Activated CD8-positive, alpha-beta memory T cell treated with anti-CD3 and anti-CD28 coated beads, Interleukin-2, amount 10 ng/mL, durations not matched to agents 7 days and 5 days (primary cell): ENCODE results near the gene CXCR5. TPM values are rescaled to one million over a fixed set of nuclear protein-coding genes. Genes with fewer than 3 reads are reported as not detected.

Source experiments
- ATAC-seq: fragments of 150-1000 bp; cut with Tn5 transposase; one replicate; pipeline ENCODE4 v1.10.0; 2021; ENCODE audit warnings: moderate library complexity
- CTCF ChIA-PET: fragments of 350-600 bp; sonication (Branson Sonifier 250); formaldehyde crosslinking; loops from one replicate; lab custom pipeline; 2021; ENCODE audit warnings: antibody characterized with exemption; lab: Charles Lee
- DNase-seq: peaks from one replicate; pipeline ENCODE4 v3.0.0-alpha.2; 2020
- H3K27ac Mint-ChIP-seq: one replicate; pipeline ENCODE4 v1.8.0; 2021; ENCODE audit warnings: mild to moderate bottlenecking, mixed read lengths
- H3K27me3 Mint-ChIP-seq: one replicate; pipeline ENCODE4 v1.8.0; 2021; ENCODE audit warnings: mixed read lengths
- H3K36me3 Mint-ChIP-seq: one replicate; pipeline ENCODE4 v1.8.0; 2021; ENCODE audit warnings: mild to moderate bottlenecking, mixed read lengths
- H3K4me1 Mint-ChIP-seq: one replicate; pipeline ENCODE4 v1.8.0; 2021; ENCODE audit warnings: mixed read lengths
- H3K4me3 Mint-ChIP-seq: one replicate; pipeline ENCODE4 v1.8.0; 2021; ENCODE audit warnings: mild to moderate bottlenecking, moderate library complexity, mixed read lengths
- H3K9me3 Mint-ChIP-seq: one replicate; pipeline ENCODE4 v1.8.0; 2022; ENCODE audit warnings: low read depth, mixed read lengths
- total RNA-seq, 2 experiments: library from RNA; stranded (reverse); gene quantifications; one replicate each; pipeline ENCODE4 v1.2.3, GENCODE V29; 2021

CXCR5 gene
- total RNA-seq, 2 experiments from 2014 or later, result 0.30 TPM; not detected in 1

GRCh38 chr11:118922745-118923627, 39.3 kb downstream of the CXCR5 start:
- ATAC-seq, result no peak
- peak; percentile 39 for DNase-seq

GRCh38 chr11:118923721-118924587, 40.3 kb downstream of the CXCR5 start:
- CTCF ChIA-PET, result interaction anchor here (0.9 to 4.9 kb wide), 5 partner anchors 29 to 234 kb away, joined by 3 to 23 read pairs (median 3); no protein-coding TSS in a partner anchor
- H3K36me3 Mint-ChIP-seq, result peaks cover 4% of the 10 kb centered on the region

More at GRCh38 chr11:118922745-118923627, 39.3 kb downstream of the CXCR5 start:
- Mint-ChIP-seq H3K9me3 (no peaks in the 10 kb centered on the region), H3K27ac (peak overlapping the region; percentile 83), H3K4me3 (peak overlapping the region; percentile 83), H3K36me3 (peaks cover 4% of the 10 kb centered on the region), H3K27me3 (no peaks in the 10 kb centered on the region), H3K4me1 (peaks cover 72% of the 10 kb centered on the region)
- CTCF ChIA-PET, result interaction anchor here (1.1 to 1.8 kb wide), 2 partner anchors 33 to 53 kb away, joined by 4 to 5 read pairs; partner anchors contain the start of gene UPK2

GRCh38 chr11:118924591-118925585, 41.2 kb downstream of the CXCR5 start:
- H3K27me3 Mint-ChIP-seq, result no peaks in the 10 kb centered on the region
- H3K4me1 Mint-ChIP-seq, result peaks cover 60% of the 10 kb centered on the region
- peaks cover 4% of the 10 kb centered on the region for H3K36me3 Mint-ChIP-seq
- DNase-seq (peak; percentile 75), ATAC-seq (no peak)
- CTCF ChIA-PET, result interaction anchor here (0.7 to 4.9 kb wide), 17 partner anchors 29 to 235 kb away, joined by 3 to 23 read pairs (median 3); partner anchors contain the start of genes DDX6 and UPK2
- H3K27ac Mint-ChIP-seq, result peak overlapping the region; percentile 83
- H3K9me3 Mint-ChIP-seq, result no peaks in the 10 kb centered on the region
- peak overlapping the region; percentile 83 for H3K4me3 Mint-ChIP-seq

More at GRCh38 chr11:118923721-118924587, 40.3 kb downstream of the CXCR5 start:
- ATAC-seq, result no peak
- Mint-ChIP-seq H3K4me3 (peak overlapping the region; percentile 83), H3K27ac (peak overlapping the region; percentile 83), H3K27me3 (no peaks in the 10 kb centered on the region), H3K4me1 (peaks cover 68% of the 10 kb centered on the region), H3K9me3 (no peaks in the 10 kb centered on the region)
- peak; percentile 48 for DNase-seq

- peaks cover 50% of the 10 kb centered on the region for H3K4me1 Mint-ChIP-seq
- H3K4me3 Mint-ChIP-seq, result peak overlapping the region; percentile 92
- no peaks in the 10 kb centered on the region for H3K27me3 Mint-ChIP-seq
- no peak for DNase-seq
- peak overlapping the region; percentile 98 for H3K27ac Mint-ChIP-seq
- CTCF ChIA-PET, result interaction anchor here (1.0 to 4.9 kb wide), 8 partner anchors 9 to 238 kb away, joined by 3 to 23 read pairs (median 4); partner anchors contain the start of gene DDX6
- H3K36me3 Mint-ChIP-seq, result peaks cover 1% of the 10 kb centered on the region
- ATAC-seq, result no peak
- H3K9me3 Mint-ChIP-seq, result no peaks in the 10 kb centered on the region
These were observed 43.9 kb downstream of the CXCR5 start for GRCh38 chr11:118927554-118928100.

- Mint-ChIP-seq H3K36me3 (peaks cover 1% of the 10 kb centered on the region), H3K9me3 (no peaks in the 10 kb centered on the region), H3K4me3 (peak overlapping the region; percentile 92), H3K27ac (peak overlapping the region; percentile 98), H3K27me3 (no peaks in the 10 kb centered on the region), H3K4me1 (peaks cover 44% of the 10 kb centered on the region)
- ATAC-seq, result peak; percentile 60
- DNase-seq, result peak; percentile 94
- CTCF ChIA-PET, result interaction anchor here (1.0 to 4.9 kb wide), 8 partner anchors 8 to 238 kb away, joined by 3 to 23 read pairs (median 4); partner anchors contain the start of gene DDX6
These were observed 44.6 kb downstream of the CXCR5 start for GRCh38 chr11:118928101-118928869.

GRCh38 chr11:118928870-118929500, 45.3 kb downstream of the CXCR5 start:
- H3K4me1 Mint-ChIP-seq, result peaks cover 38% of the 10 kb centered on the region
- CTCF ChIA-PET, result interaction anchor here (1.0 to 4.9 kb wide), 16 partner anchors 11 to 239 kb away, joined by 3 to 32 read pairs (median 6); partner anchors contain the start of genes DDX6, HMBS, UPK2 and VPS11
- H3K27me3 Mint-ChIP-seq, result no peaks in the 10 kb centered on the region
- ATAC-seq (peak; percentile 12), DNase-seq (peak; percentile 68)
- peaks cover 1% of the 10 kb centered on the region for H3K36me3 Mint-ChIP-seq
- H3K27ac Mint-ChIP-seq, result peak overlapping the region; percentile 98
- H3K9me3 Mint-ChIP-seq, result no peaks in the 10 kb centered on the region
- H3K4me3 Mint-ChIP-seq, result peak overlapping the region; percentile 92

- Mint-ChIP-seq H3K9me3 (no peaks in the 10 kb centered on the region), H3K27ac (peak overlapping the region; percentile 93), H3K4me3 (peak overlapping the region; percentile 92), H3K4me1 (peaks cover 35% of the 10 kb centered on the region), H3K36me3 (peaks cover 1% of the 10 kb centered on the region), H3K27me3 (no peaks in the 10 kb centered on the region)
- CTCF ChIA-PET, result interaction anchor here (0.7 to 4.4 kb wide), 27 partner anchors 10 to 266 kb away, joined by 3 to 32 read pairs (median 5); partner anchors contain the start of genes CENATAC, CXCR5, DDX6 and HINFP
- DNase-seq (peak; percentile 87), ATAC-seq (peak; percentile 16)
These were observed 45.9 kb downstream of the CXCR5 start for GRCh38 chr11:118929501-118930093.

- no peaks in the 10 kb centered on the region for H3K27me3 Mint-ChIP-seq
- ATAC-seq (peak; percentile 10), DNase-seq (peak; percentile 92)
- peak overlapping the region; percentile 93 for H3K27ac Mint-ChIP-seq
- H3K36me3 Mint-ChIP-seq, result peaks cover 1% of the 10 kb centered on the region
- H3K4me1 Mint-ChIP-seq, result peaks cover 35% of the 10 kb centered on the region
- H3K9me3 Mint-ChIP-seq, result no peaks in the 10 kb centered on the region
- peak overlapping the region; percentile 92 for H3K4me3 Mint-ChIP-seq
- CTCF ChIA-PET, result interaction anchor here (0.7 to 4.4 kb wide), 30 partner anchors 10 to 265 kb away, joined by 3 to 32 read pairs (median 4); partner anchors contain the start of genes CENATAC, CXCR5, DDX6 and HINFP
These were observed 46.5 kb downstream of the CXCR5 start for GRCh38 chr11:118930094-118930712.

GRCh38 chr11:118931571-118931970, 47.9 kb downstream of the CXCR5 start:
- Mint-ChIP-seq H3K36me3 (no peaks in the 10 kb centered on the region), H3K4me3 (no peak overlapping the region), H3K9me3 (no peaks in the 10 kb centered on the region), H3K27ac (no peak overlapping the region), H3K4me1 (peaks cover 29% of the 10 kb centered on the region), H3K27me3 (no peaks in the 10 kb centered on the region)
- DNase-seq (no peak), ATAC-seq (no peak)
- CTCF ChIA-PET, result interaction anchor here (0.6 to 4.4 kb wide), 9 partner anchors 12 to 1232 kb away, joined by 3 to 32 read pairs (median 6); partner anchors contain the start of gene DDX6

- Mint-ChIP-seq H3K4me3 (no peak overlapping the region), H3K36me3 (no peaks in the 10 kb centered on the region), H3K27me3 (peaks cover 3% of the 10 kb centered on the region), H3K4me1 (peaks cover 12% of the 10 kb centered on the region), H3K9me3 (no peaks in the 10 kb centered on the region), H3K27ac (no peak overlapping the region)
- ATAC-seq (no peak), DNase-seq (no peak)
- CTCF ChIA-PET, result interaction anchor here (1.2 to 4.4 kb wide), 3 partner anchors 24 to 244 kb away, joined by 4 to 32 read pairs (median 6); no protein-coding TSS in a partner anchor
These were observed 49.8 kb downstream of the CXCR5 start for GRCh38 chr11:118933486-118933885.
